ENCODE measurements around the gene THSD8. TPM values are rescaled to one million over a fixed set of nuclear protein-coding genes. Genes with fewer than 3 reads are reported as not detected.
A peak's percentile ranks its signal among the peaks of the same experiment; 100 is the strongest.
"Not testable (repeated sequence)": the region's sequence is repeated elsewhere in the genome, so short reads cannot be mapped to it uniquely, and the experiment has no call there.

THSD8 gene
- total RNA-seq, 1 donor from 2014 or later, result 8.8 TPM

DNA sequence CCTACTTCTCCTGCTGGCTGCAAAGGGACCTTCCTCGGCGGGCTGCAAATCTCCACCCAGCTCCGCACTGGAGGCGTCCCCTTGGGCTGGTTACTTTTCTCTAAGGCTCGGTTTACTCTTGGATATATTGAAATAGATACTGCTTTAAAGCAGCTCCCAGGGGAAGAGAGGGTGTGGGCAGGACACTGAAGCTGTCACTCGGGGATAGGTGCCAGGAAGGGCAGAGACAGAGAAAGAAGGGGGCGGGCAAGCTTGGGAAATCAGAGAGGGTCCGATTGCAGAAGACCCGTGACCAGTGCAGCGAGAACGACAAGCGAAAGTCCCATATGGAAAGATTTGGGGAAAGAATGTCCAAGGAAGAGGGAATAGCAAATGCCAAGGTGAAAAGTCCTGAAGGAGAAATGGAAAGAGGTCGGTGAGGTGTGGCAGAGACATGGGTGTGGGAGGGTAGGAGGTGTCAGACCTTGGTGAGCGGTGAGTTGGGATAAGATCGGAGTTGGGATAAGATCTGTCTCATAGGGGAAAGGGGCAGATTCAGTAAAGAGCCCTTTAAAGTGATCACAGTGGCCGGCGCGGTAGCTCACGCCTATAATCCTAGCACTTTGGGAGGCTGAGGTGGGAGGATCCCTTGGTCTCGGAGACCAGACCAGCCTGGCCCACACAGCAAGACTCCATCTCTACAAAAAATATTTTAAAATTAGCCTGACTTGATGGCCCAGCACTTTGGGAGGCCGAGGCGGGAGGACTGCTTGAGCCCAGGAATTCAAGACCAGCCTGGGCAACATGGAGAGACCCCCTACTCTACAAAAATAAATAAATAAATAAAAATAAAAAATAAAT is 618 bp downstream of the THSD8 start:
- TF ChIP-seq, protein P1, sequence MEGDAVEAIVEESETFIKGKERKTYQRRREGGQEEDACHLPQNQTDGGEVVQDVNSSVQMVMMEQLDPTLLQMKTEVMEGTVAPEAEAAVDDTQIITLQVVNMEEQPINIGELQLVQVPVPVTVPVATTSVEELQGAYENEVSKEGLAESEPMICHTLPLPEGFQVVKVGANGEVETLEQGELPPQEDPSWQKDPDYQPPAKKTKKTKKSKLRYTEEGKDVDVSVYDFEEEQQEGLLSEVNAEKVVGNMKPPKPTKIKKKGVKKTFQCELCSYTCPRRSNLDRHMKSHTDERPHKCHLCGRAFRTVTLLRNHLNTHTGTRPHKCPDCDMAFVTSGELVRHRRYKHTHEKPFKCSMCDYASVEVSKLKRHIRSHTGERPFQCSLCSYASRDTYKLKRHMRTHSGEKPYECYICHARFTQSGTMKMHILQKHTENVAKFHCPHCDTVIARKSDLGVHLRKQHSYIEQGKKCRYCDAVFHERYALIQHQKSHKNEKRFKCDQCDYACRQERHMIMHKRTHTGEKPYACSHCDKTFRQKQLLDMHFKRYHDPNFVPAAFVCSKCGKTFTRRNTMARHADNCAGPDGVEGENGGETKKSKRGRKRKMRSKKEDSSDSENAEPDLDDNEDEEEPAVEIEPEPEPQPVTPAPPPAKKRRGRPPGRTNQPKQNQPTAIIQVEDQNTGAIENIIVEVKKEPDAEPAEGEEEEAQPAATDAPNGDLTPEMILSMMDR (IDR thresholded peaks at IDR 0.05; ENCODE audit: unreplicated experiment), result no peak

DNA sequence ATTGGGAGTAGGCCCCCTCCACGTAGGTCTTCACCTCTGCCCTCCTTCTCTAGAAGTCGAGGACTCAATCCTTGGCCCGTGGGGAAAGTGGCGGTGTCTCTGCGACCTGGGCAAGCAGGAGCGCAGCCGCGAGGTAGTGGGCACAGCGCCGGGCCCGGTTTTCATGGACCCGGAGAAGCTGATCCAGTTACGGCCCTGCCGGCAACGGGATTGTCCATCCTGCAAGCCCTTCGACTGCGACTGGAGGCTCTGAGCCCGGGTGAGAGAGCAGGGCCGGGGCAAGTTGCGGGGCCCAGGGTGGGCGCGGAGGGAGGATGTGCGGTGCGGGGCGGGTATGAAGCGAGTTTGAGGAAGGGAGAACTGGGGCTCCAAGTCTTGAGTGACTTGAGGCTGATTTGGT is 2.2 kb downstream of the THSD8 start:
- no peak for DNase-seq (ENCODE audit: low spot score in 2 of 2, unreplicated experiment in 2 of 2)
- Mint-ChIP-seq H3K4me1 (peaks cover 32% of the 10 kb centered on the region), H3K4me3 (no peak overlapping the region), H3K36me3 (peaks cover 3% of the 10 kb centered on the region), H3K27me3 (ENCODE audit: low read depth) (no peaks in the 10 kb centered on the region), H3K27ac (no peak overlapping the region), H3K9me3 (no peaks in the 10 kb centered on the region)
- TF ChIP-seq, protein P1 (IDR thresholded peaks at IDR 0.05; ENCODE audit: unreplicated experiment), result no peak

More for the DNA sequence above, 618 bp downstream of the THSD8 start:
- peak overlapping the region; percentile 23 for H3K27ac Mint-ChIP-seq
- H3K36me3 Mint-ChIP-seq, result no peaks in the 10 kb centered on the region
- H3K27me3 Mint-ChIP-seq (ENCODE audit: low read depth), result no peaks in the 10 kb centered on the region
- peak overlapping the region; percentile 87 for H3K4me3 Mint-ChIP-seq
- H3K4me1 Mint-ChIP-seq, result peaks cover 32% of the 10 kb centered on the region
- no peak for DNase-seq (ENCODE audit: low spot score in 2 of 2, unreplicated experiment in 2 of 2)
- H3K9me3 Mint-ChIP-seq, result no peaks in the 10 kb centered on the region

DNA sequence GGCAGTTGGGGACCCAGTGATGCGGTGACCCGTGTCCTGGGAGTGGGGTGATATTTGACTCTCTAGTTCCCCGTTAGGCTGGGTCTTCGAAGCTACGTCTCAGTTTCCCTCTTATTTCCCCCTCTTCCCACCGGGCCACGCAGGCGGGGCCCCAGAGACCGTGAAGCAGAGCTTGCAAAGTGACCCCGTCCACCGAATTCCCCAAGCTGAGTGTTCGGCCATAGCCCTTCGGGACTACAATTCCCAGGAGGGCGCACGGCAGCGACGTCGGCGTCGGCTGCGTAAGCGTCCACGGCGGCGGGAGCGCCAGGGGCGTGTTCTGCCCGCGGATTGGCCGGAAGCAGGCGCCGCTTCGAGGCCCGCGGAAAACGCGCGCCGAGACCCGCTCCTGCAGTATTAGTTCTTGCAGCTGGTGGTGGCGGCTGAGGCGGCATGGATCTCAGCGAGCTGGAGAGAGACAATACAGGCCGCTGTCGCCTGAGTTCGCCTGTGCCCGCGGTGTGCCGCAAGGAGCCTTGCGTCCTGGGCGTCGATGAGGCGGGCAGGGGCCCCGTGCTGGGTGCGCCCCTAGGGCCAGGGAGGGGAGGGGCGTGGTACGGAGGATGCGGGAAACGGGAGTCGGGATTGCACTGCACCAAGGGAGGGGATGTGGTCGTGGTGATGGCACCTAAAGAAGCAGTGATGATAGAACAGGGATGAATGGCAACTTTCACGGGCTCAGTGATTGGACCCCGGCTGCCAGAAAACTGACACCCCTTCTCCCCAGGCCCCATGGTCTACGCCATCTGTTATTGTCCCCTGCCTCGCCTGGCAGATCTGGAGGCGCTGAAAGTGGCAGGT is 4.6 kb downstream of the THSD8 start, which contains the start of gene RNASEH2A:
Gene RNASEH2A (plus strand): TSS at position 343 of the 840 bp plus-strand sequence. CDS start 90 bp downstream, at position 433.
- peaks cover 7% of the 10 kb centered on the region for H3K36me3 Mint-ChIP-seq
- TF ChIP-seq, protein P1 (IDR thresholded peaks at IDR 0.05; ENCODE audit: unreplicated experiment), result no peak
- H3K4me3 Mint-ChIP-seq, result peak within 1 kb of the TSS; percentile 89
- H3K27ac Mint-ChIP-seq, result peak within 1 kb of the TSS; percentile 93
- no peaks in the 10 kb centered on the region for H3K27me3 Mint-ChIP-seq (ENCODE audit: low read depth)
- DNase-seq (ENCODE audit: low spot score in 2 of 2, unreplicated experiment in 2 of 2), result peak; percentile 78 to 88
- no peaks in the 10 kb centered on the region for H3K9me3 Mint-ChIP-seq
- peaks cover 17% of the 10 kb centered on the region for H3K4me1 Mint-ChIP-seq

DNA sequence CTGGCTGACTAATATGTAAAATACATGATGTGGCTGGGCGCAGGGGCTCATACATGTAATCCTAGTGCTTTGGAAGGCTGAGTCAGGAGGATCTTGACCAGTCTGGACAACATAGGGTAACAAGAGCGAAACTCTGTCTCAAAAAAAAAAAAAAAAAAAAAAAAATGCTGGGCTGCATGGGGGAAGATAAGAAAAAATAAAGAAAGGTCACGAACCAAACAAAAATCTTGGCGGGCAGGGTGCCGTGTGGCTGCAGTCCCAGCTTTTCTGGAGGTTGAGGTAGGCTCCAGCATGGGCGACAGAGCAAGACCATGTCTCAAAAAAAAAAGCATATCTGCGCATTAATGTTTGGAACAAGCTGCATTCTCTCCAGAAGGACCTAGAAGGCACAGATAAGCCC is 13.2 kb downstream of the THSD8 start:
- Mint-ChIP-seq H3K9me3 (no peaks in the 10 kb centered on the region), H3K27me3 (ENCODE audit: low read depth) (no peaks in the 10 kb centered on the region), H3K4me1 (no peaks in the 10 kb centered on the region), H3K27ac (no peak overlapping the region), H3K36me3 (peaks cover 15% of the 10 kb centered on the region), H3K4me3 (no peak overlapping the region)
- TF ChIP-seq, protein P1 (IDR thresholded peaks at IDR 0.05; ENCODE audit: unreplicated experiment), result no peak
- DNase-seq (ENCODE audit: low spot score in 2 of 2, unreplicated experiment in 2 of 2), result no peak

DNA sequence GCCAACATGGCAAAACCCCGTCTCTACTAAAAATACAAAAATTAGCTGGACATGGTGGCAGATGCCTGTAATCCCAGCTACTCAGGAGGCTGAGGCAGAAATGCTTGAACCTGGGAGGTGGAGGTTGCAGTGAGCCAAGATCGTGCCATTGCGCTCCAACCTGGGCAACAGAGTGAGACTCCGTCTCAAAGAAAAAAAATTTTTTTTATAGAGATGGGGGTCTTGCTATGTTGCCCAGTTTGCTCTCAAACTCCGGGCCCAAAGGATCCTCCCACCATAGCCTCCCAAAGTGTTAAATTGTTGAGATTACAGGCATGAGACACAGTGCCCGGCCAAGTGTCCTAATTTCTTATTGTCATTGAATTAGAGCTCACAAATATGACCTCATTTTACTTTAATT is 15.3 kb downstream of the THSD8 start:
- H3K36me3 Mint-ChIP-seq, result peaks cover 11% of the 10 kb centered on the region
- H3K27ac Mint-ChIP-seq, H3K9me3 Mint-ChIP-seq: not testable (repeated sequence)

DNA sequence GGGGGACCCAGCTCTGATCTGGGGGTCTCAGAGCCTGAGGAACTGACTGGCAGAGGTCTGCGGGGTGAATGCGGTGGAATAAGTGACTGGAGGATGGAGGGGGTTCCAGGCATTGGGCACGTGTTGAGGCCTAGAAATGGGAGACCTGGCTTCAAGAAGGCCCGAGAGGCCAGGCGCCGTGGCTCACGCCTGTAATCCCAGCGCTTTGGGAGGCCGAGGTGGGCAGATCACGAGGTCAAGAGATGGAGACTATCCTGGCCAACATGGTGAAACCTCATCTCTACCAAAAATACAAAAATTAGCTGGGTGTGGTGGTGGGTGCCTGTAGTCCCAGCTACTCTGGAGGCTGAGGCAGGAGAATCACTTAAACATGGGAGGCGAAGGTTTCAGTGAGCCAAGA is 15.9 kb downstream of the THSD8 start:
- not testable (repeated sequence) for H3K9me3 Mint-ChIP-seq; H3K27ac Mint-ChIP-seq; H3K4me1 Mint-ChIP-seq; H3K27me3 Mint-ChIP-seq (ENCODE audit: low read depth); DNase-seq (ENCODE audit: low spot score in 2 of 2, unreplicated experiment in 2 of 2); H3K4me3 Mint-ChIP-seq
- peaks cover 10% of the 10 kb centered on the region for H3K36me3 Mint-ChIP-seq

More for the DNA sequence above, 15.3 kb downstream of the THSD8 start:
- H3K4me1 Mint-ChIP-seq; H3K4me3 Mint-ChIP-seq; DNase-seq (ENCODE audit: low spot score in 2 of 2, unreplicated experiment in 2 of 2); H3K27me3 Mint-ChIP-seq (ENCODE audit: low read depth): not testable (repeated sequence)
